Hepatocyte (in vitro differentiated cells): ENCODE data around the gene SYNGAP1. TPM values are rescaled to one million over a fixed set of nuclear protein-coding genes. Genes with fewer than 3 reads are reported as not detected.

Experiments
- DNase-seq: peaks from one replicate; pipeline ENCODE4 v3.0.0-alpha.2; 2016; ENCODE audit warnings: low spot score
- H2AFZ ChIP-seq: fragments of 200-600 bp; sonication (generic); 2 replicates; pipeline ENCODE4 v1.6.0; 2016; ENCODE audit warnings: antibody characterized with exemption, mild to moderate bottlenecking
- H3K27ac ChIP-seq: fragments of 200-600 bp; sonication (generic); 2 replicates; pipeline ENCODE4 v1.5.1; 2016; ENCODE audit warnings: mild to moderate bottlenecking
- H3K27me3 ChIP-seq: fragments of 200-600 bp; sonication (generic); 2 replicates; pipeline ENCODE4 v1.6.1; 2016
- H3K36me3 ChIP-seq: fragments of 200-600 bp; sonication (generic); replicated peaks from 2 replicates; pipeline ENCODE4 v1.5.1; 2016; ENCODE audit warnings: low read depth; ENCODE audit not compliant: insufficient read depth
- H3K4me1 ChIP-seq: fragments of 200-600 bp; sonication (generic); 2 replicates; pipeline ENCODE4 v1.5.1; 2016; ENCODE audit warnings: mild to moderate bottlenecking, moderate library complexity; ENCODE audit not compliant: insufficient read depth
- H3K4me2 ChIP-seq: fragments of 200-600 bp; sonication (generic); 2 replicates; pipeline ENCODE4 v1.6.0; 2016
- H3K4me3 ChIP-seq: fragments of 200-600 bp; sonication (generic); 2 replicates; pipeline ENCODE4 v1.5.1; 2016; ENCODE audit warnings: mild to moderate bottlenecking
- H3K79me2 ChIP-seq: fragments of 200-600 bp; sonication (generic); 2 replicates; pipeline ENCODE4 v1.6.0; 2017; ENCODE audit warnings: mild to moderate bottlenecking
- H3K9me2 ChIP-seq: fragments of 200-600 bp; sonication (generic); replicated peaks from 2 replicates; pipeline ENCODE4 v1.6.0; 2017; ENCODE audit warnings: mild to moderate bottlenecking; ENCODE audit not compliant: insufficient read depth
- H3K9me3 ChIP-seq: fragments of 200-600 bp; sonication (generic); 2 replicates; pipeline ENCODE4 v1.5.1; 2016; ENCODE audit warnings: low read depth, mild to moderate bottlenecking
- H4K20me1 ChIP-seq: fragments of 200-600 bp; sonication (generic); 2 replicates; pipeline ENCODE4 v1.6.0; 2016; ENCODE audit warnings: mild to moderate bottlenecking; ENCODE audit not compliant: insufficient read depth, poor library complexity, severe bottlenecking
- EZH2 ChIP-seq: fragments of 200-600 bp; sonication (generic); IDR thresholded peaks from 2 replicates; pipeline ENCODE4 v1.6.1; 2016; ENCODE audit warnings: antibody characterized with exemption, mild to moderate bottlenecking, borderline replicate concordance
- EZH2phosphoT487 ChIP-seq: fragments of 200-600 bp; sonication (generic); IDR thresholded peaks from one replicate; pipeline ENCODE4 v1.6.1; 2018; ENCODE audit warnings: antibody characterized with exemption, mild to moderate bottlenecking, low read depth, moderate library complexity; ENCODE audit not compliant: unreplicated experiment, severe bottlenecking
- WGBS: methylation state at CpG from one replicate; pipeline ENCODE4 v1.1.6; 2016; ENCODE audit warnings: low lambda C conversion rate; ENCODE audit errors: missing lambda C conversion rate; 5-methylcytosine and 5-hydroxymethylcytosine counted together
- polyA plus RNA-seq: library from polyadenylated mRNA; unstranded; fragments of >200 nt; fragmentation: Nextera tagmentation; extraction: Ambion mirVana; gene quantifications from 2 replicates; pipeline ENCODE4 v1.2.1, GENCODE V29; 2016
- total RNA-seq: library from RNA; depleted of rRNA; stranded (reverse); fragments of >200 nt; gene quantifications from 2 replicates; pipeline ENCODE4 v1.2.3, GENCODE V29; 2014
- TF ChIP-seq, protein P1 (sequence below): fragments of 200-600 bp; sonication (generic); IDR thresholded peaks from 2 replicates; pipeline ENCODE4 v1.5.1; 2016; ENCODE audit warnings: antibody characterized with exemption, mild to moderate bottlenecking; ENCODE audit not compliant: poor library complexity

The SYNGAP1 gene
- total and polyA plus RNA-seq, 2 experiments from 2014 or later = 5.7 to 6.6 TPM

DNA sequence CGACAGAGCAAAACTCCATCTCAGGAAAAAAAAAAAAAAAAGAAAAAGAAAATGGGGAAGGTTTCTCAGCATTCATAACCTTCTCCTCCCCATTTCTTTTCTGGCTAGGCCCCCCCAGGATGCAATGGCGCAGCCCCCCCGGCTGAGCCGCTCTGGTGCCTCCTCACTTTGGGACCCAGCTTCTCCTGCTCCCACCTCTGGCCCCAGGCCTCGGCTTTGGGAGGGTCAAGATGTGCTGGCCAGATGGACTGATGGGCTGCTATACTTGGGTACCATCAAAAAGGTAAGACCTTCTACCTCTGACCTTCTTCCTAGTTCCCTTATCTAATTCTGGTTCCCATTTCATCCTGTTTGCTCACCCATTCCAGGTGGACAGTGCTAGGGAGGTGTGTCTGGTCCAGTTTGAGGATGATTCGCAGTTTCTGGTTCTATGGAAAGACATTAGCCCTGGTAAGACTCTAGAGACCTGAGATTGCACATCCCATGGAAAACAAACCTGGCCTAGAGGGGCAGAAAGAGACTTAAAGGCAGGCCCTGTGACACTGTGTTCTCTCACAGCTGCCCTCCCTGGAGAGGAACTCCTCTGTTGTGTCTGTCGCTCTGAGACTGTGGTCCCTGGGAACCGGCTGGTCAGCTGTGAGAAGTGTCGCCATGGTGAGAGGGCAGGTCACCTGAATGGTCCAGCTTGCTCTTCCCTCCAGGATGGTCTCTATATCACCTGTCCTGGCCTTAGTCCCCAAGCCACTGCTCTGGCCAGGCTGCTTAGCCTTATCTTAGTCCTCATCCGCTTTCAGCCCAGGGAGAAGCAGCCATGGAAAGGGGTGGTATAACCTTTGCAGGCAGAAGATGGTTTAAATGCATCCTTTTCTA is 7.5 kb upstream of the SYNGAP1 start:
- no peak overlapping the region for H3K27ac ChIP-seq
- peak overlapping the region; percentile 96 for H3K4me2 ChIP-seq
- H3K4me3 ChIP-seq = no peak overlapping the region
- TF ChIP-seq EZH2 (no peak), EZH2phosphoT487 (no peak)
- TF ChIP-seq, protein P1, sequence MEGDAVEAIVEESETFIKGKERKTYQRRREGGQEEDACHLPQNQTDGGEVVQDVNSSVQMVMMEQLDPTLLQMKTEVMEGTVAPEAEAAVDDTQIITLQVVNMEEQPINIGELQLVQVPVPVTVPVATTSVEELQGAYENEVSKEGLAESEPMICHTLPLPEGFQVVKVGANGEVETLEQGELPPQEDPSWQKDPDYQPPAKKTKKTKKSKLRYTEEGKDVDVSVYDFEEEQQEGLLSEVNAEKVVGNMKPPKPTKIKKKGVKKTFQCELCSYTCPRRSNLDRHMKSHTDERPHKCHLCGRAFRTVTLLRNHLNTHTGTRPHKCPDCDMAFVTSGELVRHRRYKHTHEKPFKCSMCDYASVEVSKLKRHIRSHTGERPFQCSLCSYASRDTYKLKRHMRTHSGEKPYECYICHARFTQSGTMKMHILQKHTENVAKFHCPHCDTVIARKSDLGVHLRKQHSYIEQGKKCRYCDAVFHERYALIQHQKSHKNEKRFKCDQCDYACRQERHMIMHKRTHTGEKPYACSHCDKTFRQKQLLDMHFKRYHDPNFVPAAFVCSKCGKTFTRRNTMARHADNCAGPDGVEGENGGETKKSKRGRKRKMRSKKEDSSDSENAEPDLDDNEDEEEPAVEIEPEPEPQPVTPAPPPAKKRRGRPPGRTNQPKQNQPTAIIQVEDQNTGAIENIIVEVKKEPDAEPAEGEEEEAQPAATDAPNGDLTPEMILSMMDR = no peak
- no peaks in the 10 kb centered on the region for H3K9me3 ChIP-seq
- no peaks in the 10 kb centered on the region for H3K9me2 ChIP-seq
- WGBS = 92% methylated on average over 10 of the region's 10 CpGs
- no peaks in the 10 kb centered on the region for H3K27me3 ChIP-seq
- peaks cover 3% of the 10 kb centered on the region for H4K20me1 ChIP-seq
- DNase-seq = no peak
- H2AFZ ChIP-seq = no peak overlapping the region
- H3K4me1 ChIP-seq = peaks cover 21% of the 10 kb centered on the region
- peaks cover 45% of the 10 kb centered on the region for H3K79me2 ChIP-seq
- no peaks in the 10 kb centered on the region for H3K36me3 ChIP-seq

DNA sequence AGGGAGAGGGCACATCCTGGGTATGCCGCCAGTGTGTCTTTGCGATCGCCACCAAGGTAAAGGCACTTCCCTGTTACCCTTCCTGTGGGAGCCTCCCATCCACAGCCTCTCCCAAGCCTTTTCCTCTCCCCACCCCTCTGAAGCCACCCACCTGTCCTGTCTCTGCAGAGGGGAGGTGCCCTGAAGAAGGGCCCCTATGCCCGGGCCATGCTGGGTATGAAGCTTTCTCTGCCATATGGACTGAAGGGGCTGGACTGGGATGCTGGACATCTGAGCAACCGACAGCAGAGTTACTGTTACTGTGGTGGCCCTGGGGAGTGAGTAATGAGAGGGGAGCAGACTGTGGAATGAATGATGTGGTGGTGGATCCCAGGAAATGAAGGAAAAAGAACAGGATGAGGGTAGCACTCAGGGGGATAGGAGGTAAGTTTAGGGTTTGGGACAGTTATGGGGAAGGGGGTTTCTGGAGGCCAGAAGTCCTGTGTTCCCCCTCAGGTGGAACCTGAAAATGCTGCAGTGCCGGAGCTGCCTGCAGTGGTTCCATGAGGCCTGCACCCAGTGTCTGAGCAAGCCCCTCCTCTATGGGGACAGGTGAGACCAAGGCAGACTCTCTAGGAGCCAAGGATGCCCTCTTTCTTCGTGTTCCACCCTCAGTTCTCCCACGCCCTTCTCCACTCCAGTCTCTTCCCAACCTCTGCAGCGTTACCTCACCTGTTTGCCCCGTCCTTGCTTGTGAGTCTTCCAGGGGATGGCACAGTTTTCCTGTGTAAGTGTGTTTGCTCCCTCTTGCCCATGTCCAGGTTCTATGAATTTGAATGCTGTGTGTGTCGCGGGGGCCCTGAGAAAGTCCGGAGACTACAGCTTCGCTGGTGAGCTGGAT is 6.4 kb upstream of the SYNGAP1 start:
- Histone ChIP-seq H3K27ac (no peak overlapping the region), H3K27me3 (no peaks in the 10 kb centered on the region), H3K4me2 (no peak overlapping the region), H3K36me3 (no peaks in the 10 kb centered on the region), H4K20me1 (peaks cover 3% of the 10 kb centered on the region), H3K9me2 (no peaks in the 10 kb centered on the region), H2AFZ (no peak overlapping the region), H3K79me2 (peaks cover 47% of the 10 kb centered on the region), H3K4me1 (peaks cover 21% of the 10 kb centered on the region), H3K4me3 (no peak overlapping the region), H3K9me3 (no peaks in the 10 kb centered on the region)
- 94% methylated on average over 14 of the region's 14 CpGs for WGBS
- TF ChIP-seq EZH2 = no peak
- no peak for TF ChIP-seq EZH2phosphoT487
- TF ChIP-seq, protein P1 = no peak
- no peak for DNase-seq

DNA sequence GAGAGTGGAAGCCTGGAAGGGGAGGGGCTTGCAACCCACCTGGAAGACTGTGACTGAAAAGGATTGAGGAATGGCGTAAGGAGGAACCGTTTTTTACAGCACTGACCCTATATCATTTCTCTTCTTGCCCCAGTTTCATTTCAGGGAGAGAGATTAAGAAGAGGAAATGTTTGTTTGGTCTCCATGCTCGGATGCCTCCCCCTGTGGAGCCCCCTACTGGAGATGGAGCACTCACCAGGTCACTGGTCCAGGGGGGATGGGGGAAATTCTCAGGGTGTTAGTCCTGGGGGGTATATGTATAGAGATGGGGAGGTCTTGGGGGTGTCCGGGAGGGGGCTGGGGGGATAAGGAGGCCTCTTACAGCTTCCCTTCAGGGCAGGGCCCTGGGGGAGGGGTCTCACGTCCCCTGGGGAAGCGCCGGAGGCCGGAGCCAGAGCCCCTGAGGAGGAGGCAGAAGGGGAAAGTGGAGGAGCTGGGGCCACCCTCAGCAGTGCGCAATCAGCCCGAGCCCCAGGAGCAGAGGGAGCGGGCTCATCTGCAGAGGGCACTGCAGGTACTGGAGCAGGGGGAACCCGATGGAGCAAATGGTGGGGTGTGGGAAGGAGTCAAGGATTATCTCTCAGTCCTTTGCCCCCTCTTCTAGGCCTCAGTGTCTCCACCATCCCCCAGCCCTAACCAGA is 5.1 kb upstream of the SYNGAP1 start:
- peaks cover 50% of the 10 kb centered on the region for H3K79me2 ChIP-seq
- no peak overlapping the region for H3K27ac ChIP-seq
- H3K36me3 ChIP-seq = no peaks in the 10 kb centered on the region
- peak overlapping the region; percentile 82 for H3K4me2 ChIP-seq
- TF ChIP-seq, protein P1 = peak; percentile 29
- TF ChIP-seq EZH2phosphoT487 = no peak
- no peaks in the 10 kb centered on the region for H3K9me2 ChIP-seq
- peaks cover 32% of the 10 kb centered on the region for H3K4me1 ChIP-seq
- no peak overlapping the region for H2AFZ ChIP-seq
- H4K20me1 ChIP-seq = peaks cover 3% of the 10 kb centered on the region
- no peak for DNase-seq
- no peaks in the 10 kb centered on the region for H3K9me3 ChIP-seq
- 90% methylated on average over 7 of the region's 12 CpGs for WGBS
- H3K4me3 ChIP-seq = no peak overlapping the region
- H3K27me3 ChIP-seq = no peaks in the 10 kb centered on the region
